NOMO-1 treated with dmso at 0.1 percent for 144 hours (cell line): Measurements from ENCODE around the gene FMO2.

Experiments
- DNase-seq: peaks from one replicate; lab custom pipeline; 2025; ENCODE audit not compliant: unreplicated experiment; lab: John Stamatoyannopoulos, UW

FMO2 gene, protein sequence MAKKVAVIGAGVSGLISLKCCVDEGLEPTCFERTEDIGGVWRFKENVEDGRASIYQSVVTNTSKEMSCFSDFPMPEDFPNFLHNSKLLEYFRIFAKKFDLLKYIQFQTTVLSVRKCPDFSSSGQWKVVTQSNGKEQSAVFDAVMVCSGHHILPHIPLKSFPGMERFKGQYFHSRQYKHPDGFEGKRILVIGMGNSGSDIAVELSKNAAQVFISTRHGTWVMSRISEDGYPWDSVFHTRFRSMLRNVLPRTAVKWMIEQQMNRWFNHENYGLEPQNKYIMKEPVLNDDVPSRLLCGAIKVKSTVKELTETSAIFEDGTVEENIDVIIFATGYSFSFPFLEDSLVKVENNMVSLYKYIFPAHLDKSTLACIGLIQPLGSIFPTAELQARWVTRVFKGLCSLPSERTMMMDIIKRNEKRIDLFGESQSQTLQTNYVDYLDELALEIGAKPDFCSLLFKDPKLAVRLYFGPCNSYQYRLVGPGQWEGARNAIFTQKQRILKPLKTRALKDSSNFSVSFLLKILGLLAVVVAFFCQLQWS

GRCh38 chr1:171185091-171185490 lies at the start of gene FMO2:
TSS of gene FMO2 (plus strand) at chr1:171185300. CDS start at chr1:171185714, 414 bp downstream.
- no peak for DNase-seq

GRCh38 chr1:171137580-171137979 lies 47.5 kb upstream of the FMO2 start:
- DNase-seq, result no peak

DNA sequence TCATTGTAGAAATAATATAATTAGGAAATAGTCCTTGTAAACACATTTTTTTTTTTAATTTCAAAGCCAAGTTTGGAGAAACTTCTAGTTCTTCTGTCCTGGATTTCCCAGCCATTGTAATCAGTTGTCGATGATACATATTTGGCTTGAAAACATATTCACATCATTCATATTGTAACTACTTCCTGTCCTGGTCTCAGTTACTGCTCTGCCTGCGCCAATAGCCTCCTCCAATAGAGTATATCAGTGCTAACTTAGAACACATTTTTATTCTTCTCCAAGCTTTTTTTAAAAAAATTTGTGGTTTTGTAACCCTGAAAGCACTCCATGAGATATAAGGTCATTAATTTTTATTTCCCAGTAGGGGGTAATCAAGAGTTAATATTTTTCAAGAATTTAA lies 46.1 kb upstream of the FMO2 start:
- no peak for DNase-seq

GRCh38 chr1:171139890-171140289 lies 45.2 kb upstream of the FMO2 start:
- no peak for DNase-seq

GRCh38 chr1:171140401-171140800 lies 44.7 kb upstream of the FMO2 start:
- no peak for DNase-seq

DNA sequence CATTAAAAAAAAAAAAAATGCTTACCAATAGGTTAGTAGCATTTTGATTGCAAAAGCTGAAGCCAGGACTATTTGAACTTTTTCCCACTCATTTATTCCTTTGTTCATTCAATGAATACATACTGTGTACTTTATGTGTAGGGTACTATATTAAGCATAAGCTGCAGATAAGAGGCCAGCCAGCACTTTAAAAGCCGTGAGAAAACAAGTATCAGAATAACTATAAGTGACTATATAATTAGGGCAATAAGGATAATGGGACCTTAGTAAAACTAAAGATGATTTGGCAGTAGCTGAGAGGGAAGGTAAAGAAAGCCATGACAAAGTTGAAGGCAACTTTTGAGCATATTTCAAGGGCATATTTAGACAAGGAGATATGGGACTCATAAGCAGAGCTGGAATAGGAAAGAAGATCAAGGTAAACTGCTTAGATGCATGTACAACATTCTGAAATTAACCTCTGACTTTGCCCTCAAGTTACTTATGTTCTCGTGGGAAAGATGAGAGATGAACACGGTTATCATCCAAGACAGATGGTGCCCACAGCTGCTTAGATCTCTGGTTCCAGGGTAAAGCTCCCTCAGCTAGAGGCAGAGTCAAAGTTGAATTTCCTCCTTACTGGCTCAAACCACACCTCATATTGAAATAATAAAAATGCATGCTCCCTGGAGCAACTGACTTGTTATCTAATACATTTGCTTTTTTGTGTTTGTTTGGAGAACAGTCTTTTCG lies 44.0 kb upstream of the FMO2 start:
- DNase-seq, result no peak

DNA sequence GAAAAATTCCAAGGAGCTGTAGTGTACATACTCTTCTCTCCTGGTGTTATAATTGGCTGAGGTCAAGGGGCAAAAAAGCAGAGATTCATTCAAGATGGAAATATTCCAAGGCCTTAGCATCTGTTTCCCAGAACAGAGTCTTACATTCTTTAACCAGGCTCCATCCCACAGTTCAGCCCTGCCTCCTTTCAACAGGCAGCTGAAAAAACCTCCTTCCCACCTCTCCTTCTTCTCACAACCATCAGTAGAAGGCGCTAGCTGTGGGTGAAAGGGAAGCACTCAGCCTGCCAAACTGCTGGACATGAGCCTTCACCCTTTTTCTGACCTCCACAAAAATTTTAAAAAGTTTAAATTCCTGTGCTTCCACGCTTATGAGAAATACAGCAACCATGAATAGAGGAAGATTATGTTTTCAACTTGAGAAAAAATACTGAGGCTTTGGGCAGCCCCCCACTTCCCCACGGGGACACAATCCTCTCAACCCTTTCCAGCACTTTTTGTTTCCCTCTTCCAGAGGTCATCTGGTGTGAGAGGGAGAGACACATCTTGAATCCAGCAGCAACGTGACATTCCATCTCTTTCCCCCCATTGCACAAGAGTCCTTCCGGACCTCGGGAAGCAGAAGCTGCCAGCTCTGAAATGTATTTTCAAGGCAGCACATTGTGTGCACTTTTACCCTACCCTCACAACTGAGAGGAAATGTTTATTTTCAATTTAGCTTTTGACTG lies 43.2 kb upstream of the FMO2 start:
- no peak for DNase-seq

GRCh38 chr1:171142416-171143385 lies 42.4 kb upstream of the FMO2 start:
- no peak for DNase-seq

DNA sequence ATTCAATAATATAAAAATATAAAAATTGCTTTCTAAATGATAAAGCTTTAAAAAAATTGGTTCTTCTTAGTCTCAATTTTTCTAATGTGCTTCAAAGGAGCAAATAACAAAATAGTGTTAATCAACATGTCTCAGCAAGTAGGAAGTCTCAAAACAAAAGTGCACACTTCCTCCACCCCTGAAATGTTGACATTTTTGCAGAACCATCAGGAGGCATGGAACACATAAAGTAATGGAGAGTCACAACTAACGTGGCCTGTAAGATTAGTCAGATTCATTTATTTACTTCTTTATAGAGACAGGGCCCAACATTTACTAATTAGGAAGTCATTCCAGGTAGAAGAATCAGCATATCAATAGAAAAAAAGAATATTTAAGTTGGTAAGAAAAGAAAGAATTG lies 34.9 kb upstream of the FMO2 start:
- no peak for DNase-seq

GRCh38 chr1:171152549-171152948 lies 32.6 kb upstream of the FMO2 start:
- DNase-seq, result no peak

DNA sequence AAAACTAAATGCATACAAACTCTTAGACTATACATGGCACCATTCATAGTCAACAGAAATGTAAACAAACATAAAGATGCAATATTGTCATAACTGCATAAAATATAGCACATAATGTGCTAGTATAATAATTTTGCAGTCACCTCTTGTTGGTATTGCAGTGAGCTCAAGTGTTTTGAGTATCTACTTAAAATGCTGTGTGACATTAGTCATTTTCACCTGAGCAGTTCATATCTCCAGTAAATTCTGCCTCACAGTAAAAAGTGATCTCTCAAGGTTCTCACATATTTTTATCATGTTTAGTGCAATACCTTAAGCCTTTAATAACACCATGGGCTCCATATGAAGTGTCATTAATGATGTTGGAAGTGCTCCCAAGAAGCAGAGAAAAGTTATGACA lies 29.6 kb upstream of the FMO2 start:
- DNase-seq, result no peak

DNA sequence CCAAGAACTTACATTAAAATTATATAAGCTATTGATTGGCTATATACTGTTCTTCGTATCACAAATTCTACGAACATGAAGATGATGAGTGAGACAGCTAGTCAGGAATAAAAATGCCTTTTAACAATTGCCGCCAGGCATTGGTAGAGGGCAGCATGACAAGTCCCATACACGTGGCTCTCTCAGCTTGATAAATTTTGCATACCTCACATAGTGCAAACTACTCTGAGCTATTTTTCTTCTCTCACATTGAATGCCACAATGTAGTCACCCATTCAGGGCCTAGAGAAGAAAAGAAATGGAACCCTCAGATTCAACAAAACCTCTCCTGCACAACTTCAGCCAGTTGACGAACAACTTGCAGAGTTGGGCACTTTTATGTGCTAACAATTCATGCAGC lies 27.0 kb upstream of the FMO2 start:
- DNase-seq, result no peak

- DNase-seq, result no peak
Measured at GRCh38 chr1:171158551-171158950, 26.5 kb upstream of the FMO2 start.

DNA sequence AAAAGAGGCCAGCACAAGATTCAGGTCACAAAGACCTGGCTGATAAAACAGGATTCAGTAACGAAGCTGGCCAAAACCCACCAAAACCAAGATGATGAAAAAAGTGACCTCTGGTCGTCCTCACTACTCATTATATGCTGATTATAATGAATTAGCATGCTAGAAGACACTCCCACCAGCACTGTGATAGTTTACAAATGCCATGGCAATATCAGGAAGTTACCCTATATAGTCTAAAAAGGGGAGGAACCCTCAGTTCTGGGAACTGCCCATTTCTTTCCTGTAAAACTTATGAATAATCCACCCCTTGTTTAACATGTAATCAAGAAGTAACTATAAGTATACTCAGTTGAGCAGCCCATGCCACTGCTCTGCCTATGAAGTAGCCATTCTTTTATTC lies 26.0 kb upstream of the FMO2 start:
- no peak for DNase-seq

GRCh38 chr1:171160211-171160610 lies 24.9 kb upstream of the FMO2 start:
- no peak for DNase-seq

GRCh38 chr1:171160639-171161354 lies 24.3 kb upstream of the FMO2 start:
- no peak for DNase-seq

DNA sequence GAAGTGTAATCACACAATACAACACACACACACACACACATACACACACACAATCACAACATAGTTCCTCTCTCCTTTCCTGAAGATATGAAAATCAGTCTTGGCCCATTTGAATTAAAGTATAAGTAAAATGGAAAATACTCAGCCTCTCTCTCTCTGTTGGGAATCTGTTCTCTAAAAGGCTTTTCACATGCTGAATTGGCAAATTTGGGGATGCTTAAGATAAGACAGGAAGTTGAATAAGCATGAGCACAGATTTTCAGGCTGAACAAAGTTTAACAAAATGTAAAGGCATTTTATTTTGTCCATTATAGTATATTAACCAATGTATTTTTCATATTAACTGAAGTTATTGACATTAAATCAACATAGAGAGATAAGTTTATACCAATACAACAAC lies 23.7 kb upstream of the FMO2 start:
- DNase-seq, result no peak

DNA sequence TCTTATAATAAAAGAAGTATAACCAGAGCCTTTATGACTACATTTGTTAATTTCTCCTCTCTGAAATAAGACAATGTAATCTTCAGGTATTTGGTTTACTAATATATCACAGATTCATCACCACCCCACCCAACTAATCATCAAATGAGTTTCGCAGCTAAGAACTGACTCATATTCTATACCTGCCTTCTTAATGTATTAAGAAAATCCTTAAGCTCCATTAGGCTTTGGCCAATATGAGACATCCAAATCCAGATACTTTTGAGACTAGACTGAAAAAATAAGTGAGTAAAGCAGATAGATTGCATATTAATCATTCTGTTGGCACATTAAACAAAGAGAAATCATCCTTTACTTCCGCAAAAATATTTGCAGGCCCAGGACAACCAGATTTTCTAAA lies 18.7 kb upstream of the FMO2 start:
- DNase-seq, result no peak

- DNase-seq, result no peak
Measured at GRCh38 chr1:171167785-171168184, 17.3 kb upstream of the FMO2 start.

GRCh38 chr1:171172471-171172870 lies 12.6 kb upstream of the FMO2 start:
- no peak for DNase-seq
